GM19035 (cell line): ENCODE data around the gene RNF123.

Source experiments
- ATAC-seq: cut with Tn5 transposase; IDR thresholded peaks from one replicate; pipeline ENCODE4 v1.9.1; 2021; ENCODE audit not compliant: unreplicated experiment

RNF123 gene

DNA sequence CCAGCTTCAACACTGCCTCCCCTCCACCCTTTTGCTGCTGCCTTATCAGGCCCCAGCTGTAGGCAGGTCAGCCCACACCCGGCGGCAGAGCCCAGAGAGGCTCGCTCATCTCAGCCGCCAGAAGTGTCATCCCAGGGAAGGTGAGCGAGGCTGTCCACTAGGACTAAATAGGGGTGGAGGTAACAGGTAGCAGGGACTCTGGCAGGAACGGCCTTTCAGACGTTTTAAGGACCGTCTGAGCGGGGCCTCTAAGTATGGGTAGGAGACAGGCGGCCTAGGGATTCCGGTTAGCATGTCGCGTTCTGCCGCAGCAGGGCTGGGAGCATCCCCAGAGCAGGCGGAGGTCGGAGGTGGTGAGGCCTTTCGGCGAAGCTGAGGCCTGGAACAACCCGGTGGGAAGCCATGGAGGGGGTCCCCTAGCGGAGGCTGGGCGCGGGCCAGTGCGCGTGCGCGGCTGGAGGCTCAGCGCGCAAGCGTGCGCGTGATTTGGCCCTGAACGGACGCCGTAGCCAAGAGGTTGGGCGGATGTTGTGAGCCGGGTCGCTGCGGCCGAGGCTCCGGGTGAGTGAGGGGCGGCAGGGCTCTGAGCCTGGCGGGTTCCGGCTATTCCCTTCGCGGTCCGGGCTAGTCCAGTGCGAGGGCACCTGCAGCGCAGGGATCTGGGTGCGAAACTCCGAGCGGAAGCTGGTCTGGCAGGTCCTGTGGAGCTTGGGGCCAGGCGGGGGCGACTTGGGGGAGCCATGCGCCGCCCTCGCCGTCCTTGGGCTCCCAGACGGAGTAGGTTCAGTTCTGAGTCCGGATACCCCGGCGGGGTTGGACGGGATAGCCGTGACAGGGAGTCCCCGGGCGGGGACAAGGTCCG, at the start of gene RNF123, which contains the start of gene MST1:
RNF123 (plus strand) TSS at position 512 of the 862 bp plus-strand sequence. CDS start 1,609 bp downstream, outside the sequence.
MST1 (minus strand) TSS at position 429 of the 862 bp plus-strand sequence. CDS start 783 bp downstream, outside the sequence.
- ATAC-seq = peak; percentile 72

DNA sequence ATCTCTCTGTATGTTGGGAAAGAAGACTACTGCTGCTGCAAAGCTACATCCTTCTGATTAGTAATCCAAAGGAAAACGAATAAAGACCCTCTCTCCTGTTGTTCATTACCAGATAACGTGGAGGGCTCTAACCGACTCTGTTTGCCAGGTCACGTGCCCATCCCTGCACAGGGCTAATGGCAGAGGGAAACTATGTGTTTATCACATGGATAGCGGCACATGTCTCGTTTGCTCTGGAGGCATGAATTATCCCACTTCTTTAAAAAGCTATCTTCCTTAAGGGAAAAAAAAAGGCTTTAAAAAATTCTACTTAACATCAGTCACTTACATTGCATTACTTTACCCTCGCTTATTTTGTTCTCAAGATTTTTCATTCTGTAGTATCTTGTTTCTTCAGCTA, 48.1 kb upstream of the RNF123 start:
- no peak for ATAC-seq

DNA sequence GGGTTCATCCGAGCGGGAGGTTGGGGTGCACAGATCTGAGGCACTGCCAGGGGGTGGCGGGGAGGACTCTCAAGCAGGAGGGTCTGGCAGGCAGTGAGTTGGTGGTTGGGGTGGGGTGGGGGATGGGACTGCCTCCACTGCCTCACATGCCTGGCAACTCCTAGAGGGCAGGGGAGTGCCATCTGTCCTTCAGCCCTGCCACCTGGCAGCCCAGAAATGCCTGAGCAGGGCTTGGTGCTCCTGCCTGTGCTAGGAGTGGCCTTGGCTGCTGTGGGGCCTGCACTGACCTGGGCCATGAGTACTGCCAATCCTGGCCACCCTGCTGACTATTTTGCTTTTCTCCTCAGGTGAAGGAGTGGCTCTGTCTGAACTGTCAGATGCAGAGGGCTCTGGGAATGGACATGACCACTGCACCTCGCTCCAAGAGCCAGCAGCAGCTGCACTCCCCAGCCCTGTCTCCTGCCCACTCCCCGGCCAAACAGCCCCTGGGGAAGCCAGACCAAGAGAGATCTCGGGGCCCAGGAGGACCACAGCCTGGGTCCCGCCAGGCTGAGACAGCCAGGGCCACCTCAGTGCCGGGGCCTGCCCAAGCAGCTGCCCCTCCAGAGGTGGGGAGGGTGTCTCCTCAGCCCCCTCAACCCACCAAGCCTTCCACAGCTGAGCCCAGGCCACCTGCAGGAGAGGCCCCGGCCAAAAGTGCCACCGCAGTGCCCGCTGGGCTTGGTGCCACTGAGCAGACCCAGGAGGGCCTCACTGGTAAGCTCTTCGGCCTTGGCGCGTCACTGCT, 47.2 kb upstream of the RNF123 start:
- no peak for ATAC-seq

DNA sequence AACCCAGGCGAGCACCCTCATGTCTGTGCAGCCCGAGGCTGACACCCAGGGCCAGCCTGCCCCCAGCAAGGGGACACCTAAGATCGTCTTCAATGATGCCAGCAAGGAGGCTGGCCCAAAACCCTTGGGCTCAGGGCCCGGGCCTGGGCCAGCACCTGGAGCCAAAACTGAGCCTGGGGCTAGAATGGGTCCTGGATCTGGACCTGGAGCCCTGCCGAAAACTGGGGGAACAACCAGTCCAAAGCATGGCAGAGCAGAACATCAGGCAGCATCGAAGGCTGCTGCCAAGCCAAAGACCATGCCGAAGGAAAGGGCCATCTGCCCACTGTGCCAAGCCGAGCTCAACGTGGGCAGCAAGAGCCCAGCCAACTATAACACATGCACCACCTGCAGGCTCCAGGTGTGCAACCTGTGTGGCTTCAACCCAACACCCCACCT, 46.6 kb upstream of the RNF123 start:
- no peak for ATAC-seq

DNA sequence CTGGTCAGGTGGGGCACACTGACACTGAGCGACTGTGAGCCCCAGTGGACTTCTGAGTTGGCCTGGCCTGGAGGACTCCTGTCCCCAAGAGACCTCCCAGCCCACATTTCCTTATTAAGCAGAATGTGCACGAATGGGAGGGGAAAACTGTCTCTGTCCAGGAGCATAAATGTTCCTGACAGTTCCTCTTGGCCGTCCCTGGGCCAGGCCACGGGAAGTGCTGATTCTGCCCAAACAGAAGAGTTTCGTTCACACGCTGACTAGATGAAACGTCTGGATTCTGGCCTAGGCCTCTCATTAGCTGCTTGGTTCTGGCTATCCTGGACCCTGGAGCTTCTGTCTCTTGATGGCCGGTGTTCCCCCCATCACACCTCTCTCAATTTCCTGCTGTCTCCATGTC, 44.7 kb upstream of the RNF123 start:
- ATAC-seq = no peak

DNA sequence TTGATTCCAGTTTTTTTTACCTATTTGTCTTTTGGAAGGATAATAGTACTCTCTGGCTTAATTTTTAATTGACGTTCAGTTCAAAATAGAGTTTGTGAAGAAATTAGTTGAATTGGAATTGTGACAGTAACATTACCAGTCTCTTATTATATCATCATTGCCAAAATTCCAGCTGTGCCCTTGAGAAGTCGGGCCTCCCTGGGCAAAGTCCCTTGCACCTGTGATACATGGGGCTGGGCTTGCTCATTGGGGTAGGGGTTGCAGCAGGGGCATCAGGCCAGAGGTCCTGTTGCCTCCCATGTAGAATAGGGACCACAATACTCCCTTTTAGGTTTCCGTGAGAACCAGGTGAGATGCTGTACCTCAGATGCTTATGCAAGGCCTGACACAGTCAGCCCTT, 43.1 kb upstream of the RNF123 start:
- ATAC-seq = no peak

DNA sequence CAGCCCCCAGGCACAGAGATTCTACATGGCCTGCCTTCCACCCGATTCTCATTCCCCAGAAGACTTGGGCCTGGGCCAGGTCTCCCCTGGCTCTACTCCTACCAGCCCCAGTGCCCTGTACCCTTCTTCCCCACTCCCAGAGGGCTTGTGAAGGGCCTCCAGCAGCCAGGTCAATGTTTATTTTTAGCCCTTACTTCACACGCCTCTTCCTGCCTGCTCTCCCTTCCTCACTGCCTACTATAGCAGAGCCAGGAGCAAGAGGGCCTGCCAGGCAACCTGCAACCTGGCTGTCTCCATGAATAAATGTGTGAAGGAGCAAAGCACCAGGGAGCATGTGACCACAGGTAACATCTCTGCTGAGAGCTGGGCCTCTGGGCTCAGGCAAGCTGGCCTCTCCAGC, 41.6 kb upstream of the RNF123 start:
- ATAC-seq = no peak

DNA sequence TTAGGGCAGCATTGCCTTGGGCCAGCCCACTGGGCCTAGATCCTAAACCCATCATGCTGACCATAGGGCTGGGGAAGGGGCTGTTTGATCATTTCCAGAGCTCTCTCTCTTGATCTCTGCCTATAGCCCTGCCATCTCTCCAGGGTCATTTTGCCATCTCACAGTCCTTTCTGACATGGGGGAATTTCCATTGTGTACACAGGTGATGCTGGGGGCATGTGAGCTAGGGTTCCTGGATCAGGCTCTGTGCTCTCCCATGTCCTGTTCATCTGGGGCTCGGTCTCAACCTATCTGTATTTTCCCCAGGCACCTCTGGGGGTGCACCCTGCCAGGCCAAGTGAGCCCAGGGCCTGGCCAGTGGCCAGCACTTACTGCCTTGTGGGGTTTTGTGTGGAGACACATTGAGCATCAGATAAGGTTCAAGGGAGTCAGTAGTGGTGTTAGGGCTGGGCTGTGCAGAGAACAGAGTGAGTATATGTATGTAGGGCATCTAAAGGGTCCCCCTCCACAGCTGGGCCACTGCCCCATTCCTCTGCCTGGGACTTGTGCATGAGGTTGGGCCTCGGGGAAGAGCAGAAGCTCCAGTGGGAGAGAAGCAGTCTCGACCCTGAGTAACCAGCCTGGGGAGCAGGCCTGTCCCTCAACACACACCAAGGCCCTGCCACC, 40.9 kb upstream of the RNF123 start:
- ATAC-seq = no peak

DNA sequence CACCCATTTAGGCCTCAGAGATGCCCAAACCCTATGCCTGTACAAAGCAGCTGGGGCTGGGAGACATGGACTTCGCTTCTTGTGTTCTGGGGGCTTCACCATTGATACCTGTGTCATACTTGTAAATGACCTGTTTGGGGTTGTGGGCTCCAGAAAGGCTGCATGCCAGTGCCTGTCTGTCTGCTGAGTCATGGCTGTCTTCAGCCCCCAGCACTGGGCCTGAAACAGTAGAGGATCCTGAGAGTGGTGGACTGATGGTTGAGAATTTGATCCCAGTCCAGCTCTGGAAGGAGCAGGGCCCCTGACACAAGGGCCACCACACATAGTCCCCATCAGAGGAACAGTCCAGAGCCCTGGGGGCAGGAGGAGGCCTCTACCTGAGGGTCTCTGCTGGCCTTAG, 39.8 kb upstream of the RNF123 start:
- ATAC-seq = no peak

DNA sequence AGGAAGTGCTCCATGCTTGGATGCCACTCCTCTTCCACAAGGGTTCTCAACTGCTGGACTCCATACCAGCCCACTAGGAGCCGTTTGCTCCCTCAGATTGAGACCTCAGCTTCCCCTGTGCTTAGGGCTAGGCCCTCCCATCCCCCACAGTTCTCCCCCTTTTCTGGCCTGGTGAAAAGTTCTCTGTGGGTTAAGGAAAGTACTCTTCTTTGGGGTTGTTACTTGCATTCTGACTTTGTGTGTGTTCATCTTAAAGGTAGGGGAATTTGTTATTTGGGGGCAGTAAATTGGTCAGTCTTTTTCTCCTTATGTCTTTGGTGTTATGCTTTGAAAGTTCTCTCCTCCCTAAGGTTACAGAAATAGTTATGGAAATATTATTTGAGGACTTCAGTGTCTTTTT, 39.2 kb upstream of the RNF123 start:
- no peak for ATAC-seq

DNA sequence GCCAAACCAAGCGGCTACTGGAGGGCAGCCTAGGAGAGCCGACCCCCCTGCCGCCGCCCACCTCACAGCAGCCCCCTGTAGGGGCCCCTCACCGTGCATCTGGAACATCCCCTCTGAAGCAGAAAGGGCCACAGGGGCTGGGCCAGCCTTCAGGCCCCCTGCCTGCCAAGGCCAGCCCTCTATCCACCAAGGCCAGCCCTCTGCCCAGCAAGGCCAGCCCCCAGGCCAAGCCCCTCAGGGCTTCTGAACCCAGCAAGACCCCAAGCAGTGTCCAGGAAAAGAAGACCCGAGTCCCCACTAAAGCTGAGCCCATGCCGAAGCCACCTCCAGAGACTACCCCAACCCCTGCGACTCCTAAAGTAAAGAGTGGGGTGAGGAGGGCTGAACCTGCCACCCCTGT, 38.7 kb upstream of the RNF123 start:
- no peak for ATAC-seq

DNA sequence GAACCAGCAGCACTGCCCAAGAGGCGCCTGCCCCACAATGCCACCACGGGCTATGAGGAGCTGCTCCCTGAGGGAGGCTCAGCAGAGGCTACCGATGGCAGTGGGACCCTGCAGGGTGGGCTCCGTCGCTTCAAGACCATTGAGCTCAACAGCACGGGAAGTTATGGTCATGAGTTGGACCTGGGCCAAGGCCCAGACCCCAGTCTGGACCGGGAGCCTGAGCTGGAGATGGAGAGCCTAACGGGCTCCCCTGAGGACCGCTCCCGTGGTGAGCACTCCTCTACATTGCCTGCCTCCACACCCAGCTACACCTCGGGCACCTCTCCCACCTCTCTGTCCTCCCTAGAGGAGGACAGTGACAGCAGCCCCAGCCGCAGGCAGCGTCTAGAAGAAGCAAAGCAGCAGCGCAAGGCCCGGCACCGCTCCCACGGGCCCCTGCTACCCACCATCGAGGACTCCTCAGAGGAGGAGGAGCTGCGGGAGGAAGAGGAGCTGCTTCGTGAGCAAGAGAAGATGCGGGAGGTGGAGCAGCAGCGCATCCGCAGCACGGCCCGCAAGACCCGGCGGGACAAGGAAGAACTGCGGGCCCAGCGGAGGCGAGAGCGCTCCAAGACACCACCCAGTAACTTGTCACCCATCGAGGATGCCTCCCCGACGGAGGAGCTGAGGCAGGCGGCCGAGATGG, 37.0 kb upstream of the RNF123 start:
- no peak for ATAC-seq

DNA sequence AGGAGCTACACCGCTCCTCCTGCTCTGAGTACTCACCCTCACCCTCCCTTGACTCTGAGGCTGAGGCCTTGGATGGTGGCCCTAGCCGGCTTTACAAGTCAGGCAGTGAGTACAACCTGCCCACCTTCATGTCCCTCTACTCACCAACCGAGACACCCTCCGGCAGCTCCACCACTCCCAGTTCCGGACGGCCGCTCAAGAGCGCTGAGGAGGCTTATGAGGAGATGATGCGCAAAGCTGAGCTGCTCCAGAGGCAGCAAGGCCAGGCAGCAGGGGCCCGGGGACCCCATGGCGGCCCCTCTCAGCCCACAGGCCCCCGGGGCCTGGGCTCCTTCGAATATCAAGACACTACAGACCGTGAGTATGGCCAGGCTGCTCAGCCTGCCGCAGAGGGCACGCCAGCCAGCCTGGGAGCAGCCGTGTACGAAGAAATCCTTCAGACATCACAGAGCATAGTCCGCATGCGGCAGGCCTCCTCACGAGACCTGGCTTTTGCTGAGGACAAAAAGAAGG, 36.4 kb upstream of the RNF123 start:
- no peak for ATAC-seq

DNA sequence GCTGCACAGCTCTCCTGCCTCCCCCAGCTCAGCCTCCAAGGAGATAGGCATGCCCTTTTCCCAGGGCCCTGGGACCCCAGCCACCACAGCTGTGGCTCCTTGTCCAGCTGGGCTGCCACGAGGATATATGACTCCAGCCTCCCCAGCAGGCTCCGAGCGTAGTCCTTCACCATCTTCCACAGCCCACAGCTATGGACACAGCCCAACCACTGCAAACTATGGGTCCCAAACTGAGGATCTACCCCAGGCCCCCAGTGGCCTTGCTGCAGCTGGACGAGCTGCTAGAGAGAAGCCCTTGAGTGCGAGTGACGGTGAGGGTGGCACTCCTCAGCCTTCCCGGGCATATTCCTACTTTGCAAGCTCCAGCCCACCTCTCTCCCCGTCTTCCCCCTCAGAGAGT, 35.7 kb upstream of the RNF123 start:
- ATAC-seq = no peak

DNA sequence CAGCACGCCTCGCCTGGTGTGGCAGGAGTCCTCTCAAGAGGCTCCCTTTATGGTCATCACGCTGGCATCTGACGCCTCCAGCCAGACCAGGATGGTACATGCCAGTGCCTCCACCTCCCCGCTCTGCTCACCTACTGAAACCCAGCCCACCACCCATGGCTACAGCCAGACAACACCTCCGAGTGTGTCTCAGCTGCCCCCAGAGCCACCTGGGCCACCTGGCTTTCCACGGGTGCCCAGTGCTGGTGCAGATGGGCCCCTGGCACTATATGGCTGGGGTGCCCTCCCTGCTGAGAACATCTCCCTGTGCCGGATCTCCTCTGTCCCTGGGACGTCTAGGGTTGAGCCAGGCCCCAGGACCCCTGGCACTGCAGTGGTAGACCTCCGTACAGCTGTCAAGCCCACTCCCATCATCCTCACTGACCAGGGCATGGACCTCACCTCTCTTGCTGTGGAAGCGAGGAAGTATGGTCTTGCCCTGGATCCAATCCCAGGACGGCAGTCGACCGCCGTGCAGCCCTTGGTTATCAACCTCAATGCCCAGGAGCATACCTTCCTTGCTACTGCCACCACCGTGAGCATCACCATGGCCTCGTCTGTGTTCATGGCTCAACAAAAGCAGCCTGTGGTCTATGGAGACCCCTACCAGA, 35.1 kb upstream of the RNF123 start:
- no peak for ATAC-seq

DNA sequence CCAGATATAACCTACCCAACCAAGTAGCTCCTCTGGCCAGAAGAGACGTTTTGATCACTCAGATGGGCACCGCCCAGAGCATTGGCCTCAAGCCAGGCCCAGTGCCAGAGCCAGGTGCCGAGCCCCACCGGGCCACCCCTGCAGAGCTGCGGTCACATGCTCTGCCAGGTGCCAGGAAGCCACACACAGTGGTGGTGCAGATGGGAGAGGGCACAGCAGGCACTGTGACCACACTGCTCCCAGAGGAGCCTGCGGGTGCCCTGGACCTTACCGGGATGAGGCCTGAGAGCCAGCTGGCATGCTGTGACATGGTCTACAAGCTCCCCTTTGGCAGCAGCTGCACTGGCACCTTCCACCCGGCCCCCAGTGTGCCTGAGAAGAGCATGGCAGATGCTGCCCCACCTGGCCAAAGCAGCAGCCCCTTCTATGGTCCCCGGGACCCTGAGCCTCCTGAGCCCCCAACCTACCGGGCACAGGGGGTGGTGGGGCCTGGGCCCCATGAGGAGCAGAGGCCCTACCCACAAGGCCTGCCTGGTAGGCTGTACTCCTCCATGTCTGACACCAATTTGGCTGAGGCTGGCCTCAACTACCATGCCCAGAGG, 34.3 kb upstream of the RNF123 start:
- no peak for ATAC-seq

DNA sequence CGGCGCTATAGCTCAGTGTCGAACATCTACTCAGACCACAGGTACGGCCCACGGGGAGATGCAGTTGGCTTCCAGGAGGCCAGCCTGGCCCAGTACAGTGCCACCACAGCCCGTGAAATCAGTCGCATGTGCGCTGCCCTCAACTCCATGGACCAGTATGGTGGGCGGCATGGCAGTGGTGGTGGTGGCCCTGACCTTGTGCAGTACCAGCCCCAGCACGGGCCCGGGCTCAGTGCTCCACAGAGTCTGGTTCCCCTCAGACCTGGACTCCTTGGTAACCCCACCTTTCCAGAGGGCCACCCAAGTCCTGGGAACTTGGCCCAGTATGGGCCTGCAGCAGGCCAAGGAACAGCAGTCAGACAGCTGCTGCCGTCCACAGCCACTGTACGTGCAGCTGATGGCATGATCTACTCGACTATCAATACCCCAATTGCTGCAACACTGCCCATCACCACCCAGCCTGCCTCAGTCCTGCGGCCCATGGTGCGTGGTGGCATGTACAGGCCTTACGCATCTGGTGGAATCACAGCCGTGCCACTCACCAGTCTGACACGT, 33.5 kb upstream of the RNF123 start:
- no peak for ATAC-seq

DNA sequence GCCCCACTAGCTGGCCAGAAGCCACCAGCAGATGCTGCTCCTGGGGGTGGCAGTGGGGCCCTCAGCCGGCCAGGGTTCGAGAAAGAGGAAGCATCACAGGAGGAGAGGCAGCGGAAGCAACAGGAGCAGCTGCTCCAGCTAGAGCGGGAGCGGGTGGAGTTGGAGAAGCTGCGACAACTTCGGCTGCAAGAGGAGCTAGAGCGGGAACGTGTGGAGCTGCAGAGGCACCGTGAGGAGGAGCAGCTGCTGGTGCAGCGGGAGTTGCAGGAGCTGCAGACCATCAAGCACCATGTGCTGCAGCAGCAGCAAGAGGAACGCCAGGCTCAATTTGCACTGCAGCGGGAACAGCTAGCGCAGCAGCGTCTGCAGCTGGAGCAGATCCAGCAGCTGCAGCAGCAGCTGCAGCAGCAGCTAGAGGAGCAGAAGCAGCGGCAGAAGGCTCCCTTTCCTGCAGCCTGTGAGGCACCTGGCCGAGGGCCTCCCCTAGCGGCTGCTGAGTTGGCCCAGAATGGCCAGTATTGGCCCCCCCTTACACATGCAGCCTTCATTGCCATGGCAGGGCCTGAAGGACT, 32.7 kb upstream of the RNF123 start:
- ATAC-seq = no peak
